Transverse colon (tissue), 4 donors: Measurements from ENCODE around the gene ARHGEF7.

ENCODE experiments used
- CTCF ChIP-seq, 5 experiments: fragments of 200-600 bp in 3 of 5; fragments of 450-650 bp in 2 of 5; sonication (generic) in 3 of 5; IDR thresholded peaks; 1 replicate in 2 of 5; 2 replicates in 3 of 5; pipeline ENCODE4 v1.5.1; 2016 to 2017; ENCODE audit warnings: antibody characterized with exemption in 5 of 5, inconsistent platforms in 3 of 5, mild to moderate bottlenecking in 2 of 5, moderate library complexity in 1 of 5
- POLR2A ChIP-seq: fragments of 450-650 bp; IDR thresholded peaks from one replicate; pipeline ENCODE4 v1.6.1; 2016; ENCODE audit warnings: antibody characterized with exemption, mild to moderate bottlenecking, moderate library complexity
- POLR2AphosphoS5 ChIP-seq, 3 donors: sonication (generic); formaldehyde crosslinking; IDR thresholded peaks; one replicate each; pipeline ENCODE4 v1.6.1; 2016; ENCODE audit warnings: antibody characterized with exemption in 3 of 3

- no peak for TF ChIP-seq CTCF (IDR thresholded peaks at IDR 0.05)
- no peak for TF ChIP-seq POLR2A
- no peak for TF ChIP-seq POLR2AphosphoS5 (IDR thresholded peaks at IDR 0.05)
These were observed 227.6 kb downstream of the ARHGEF7 start for GRCh38 chr13:111342721-111343120.
